Upper lobe of right lung (tissue), 1 donor: ENCODE measurements around the gene GAREM2. TPM values are rescaled to one million over a fixed set of nuclear protein-coding genes. Genes with fewer than 3 reads are reported as not detected.
"Not testable (repeated sequence)": the region's sequence is repeated elsewhere in the genome, so short reads cannot be mapped to it uniquely, and the experiment has no call there.

Source experiments
- ATAC-seq: fragments of 200-7000 bp; cut with Tn5 transposase; one replicate; pipeline ENCODE4 v1.9.1; 2020; ENCODE audit warnings: mild to moderate bottlenecking, moderate library complexity
- DNase-seq: peaks from one replicate; pipeline ENCODE4 v3.0.0-alpha.2; 2020
- H3K27ac ChIP-seq: fragments of 200-600 bp; one replicate; pipeline ENCODE4 v1.8.0; 2022
- H3K27me3 ChIP-seq: fragments of 200-600 bp; one replicate; pipeline ENCODE4 v1.8.0; 2022; ENCODE audit warnings: mild to moderate bottlenecking
- H3K36me3 ChIP-seq: fragments of 200-600 bp; one replicate; pipeline ENCODE4 v1.8.0; 2022
- H3K4me1 ChIP-seq: fragments of 200-600 bp; one replicate; pipeline ENCODE4 v1.8.0; 2022
- H3K4me3 ChIP-seq: fragments of 200-600 bp; one replicate; pipeline ENCODE4 v1.8.0; 2022; ENCODE audit warnings: mild to moderate bottlenecking
- H3K9me3 ChIP-seq: fragments of 200-600 bp; one replicate; pipeline ENCODE4 v1.8.0; 2022
- intact Hi-C: fragments of 100-400 bp; cut with DNase I; formaldehyde crosslinking; loops from one replicate; pipeline ENCODE4 v1.11.0; 2022
- total RNA-seq: library from RNA; stranded (reverse); fragmentation: NEBNext Ultra II Directional; extraction: Animal tissue kit (Norgen Biotek cat#: 25700); gene quantifications from one replicate; pipeline ENCODE4 v1.2.1, GENCODE V29; 2021
- TF ChIP-seq, protein P1 (sequence below): fragments of 200-600 bp; IDR thresholded peaks from one replicate; pipeline ENCODE4 v1.8.0; 2022; ENCODE audit warnings: antibody characterized with exemption
- donor health status: DM: no; HTN: yes; CAD: no; lungs with severe emphysema.

GAREM2 gene
- total RNA-seq, 1 donor from 2014 or later = 1.9 TPM

DNA sequence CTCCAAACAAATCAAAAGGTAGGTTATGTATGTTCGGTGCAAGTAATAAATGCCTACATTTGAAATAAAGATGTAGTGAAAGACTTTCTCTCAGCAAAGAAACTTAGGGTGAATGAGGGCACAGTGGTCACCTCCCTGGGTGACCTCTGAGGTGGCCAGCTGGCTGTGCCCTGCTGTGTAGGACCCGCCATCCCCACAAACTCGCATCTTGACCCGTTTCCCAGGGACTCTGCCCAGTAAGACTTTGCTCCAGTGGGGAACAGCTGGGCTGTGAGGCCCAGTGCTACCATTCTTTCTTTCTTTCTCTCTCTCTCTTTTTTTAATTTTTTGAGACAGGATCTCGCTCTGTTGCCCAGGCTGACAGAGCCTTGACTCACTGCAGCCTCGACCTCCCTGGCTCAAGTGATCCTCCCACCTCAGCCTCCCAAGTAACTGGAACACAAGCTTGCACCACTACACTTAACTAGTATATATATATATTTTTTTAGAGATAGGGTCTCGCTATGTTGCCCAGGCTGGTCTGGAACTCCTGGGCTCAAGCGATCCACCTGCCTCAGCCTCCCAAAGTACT is 8.2 kb upstream of the GAREM2 start:
- H3K4me1 ChIP-seq = no peaks in the 10 kb centered on the region

DNA sequence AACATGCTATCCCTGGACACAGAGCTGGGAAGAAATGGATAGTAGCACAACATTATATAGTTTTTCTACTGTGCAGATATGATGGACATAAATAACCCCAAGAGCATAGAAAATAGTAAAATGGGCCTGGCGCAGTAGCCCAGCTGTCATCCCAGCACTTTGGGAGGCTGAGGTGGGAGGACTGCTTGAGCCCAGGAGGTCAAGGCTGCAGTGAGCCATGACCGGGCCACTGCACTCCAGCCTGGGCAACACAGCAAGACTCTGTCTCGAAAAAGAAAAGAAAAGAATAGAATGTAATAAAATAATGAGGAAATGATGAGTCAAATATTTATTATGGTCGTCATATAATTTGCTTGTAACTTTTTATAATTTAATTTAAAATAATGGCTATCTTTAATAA is 7.5 kb upstream of the GAREM2 start:
- DNase-seq (no peak), ATAC-seq (no peak)
- Histone ChIP-seq H3K9me3 (no peaks in the 10 kb centered on the region), H3K27me3 (no peaks in the 10 kb centered on the region), H3K27ac (no peak overlapping the region), H3K36me3 (no peaks in the 10 kb centered on the region), H3K4me3 (no peak overlapping the region), H3K4me1 (no peaks in the 10 kb centered on the region)
- TF ChIP-seq, protein P1, sequence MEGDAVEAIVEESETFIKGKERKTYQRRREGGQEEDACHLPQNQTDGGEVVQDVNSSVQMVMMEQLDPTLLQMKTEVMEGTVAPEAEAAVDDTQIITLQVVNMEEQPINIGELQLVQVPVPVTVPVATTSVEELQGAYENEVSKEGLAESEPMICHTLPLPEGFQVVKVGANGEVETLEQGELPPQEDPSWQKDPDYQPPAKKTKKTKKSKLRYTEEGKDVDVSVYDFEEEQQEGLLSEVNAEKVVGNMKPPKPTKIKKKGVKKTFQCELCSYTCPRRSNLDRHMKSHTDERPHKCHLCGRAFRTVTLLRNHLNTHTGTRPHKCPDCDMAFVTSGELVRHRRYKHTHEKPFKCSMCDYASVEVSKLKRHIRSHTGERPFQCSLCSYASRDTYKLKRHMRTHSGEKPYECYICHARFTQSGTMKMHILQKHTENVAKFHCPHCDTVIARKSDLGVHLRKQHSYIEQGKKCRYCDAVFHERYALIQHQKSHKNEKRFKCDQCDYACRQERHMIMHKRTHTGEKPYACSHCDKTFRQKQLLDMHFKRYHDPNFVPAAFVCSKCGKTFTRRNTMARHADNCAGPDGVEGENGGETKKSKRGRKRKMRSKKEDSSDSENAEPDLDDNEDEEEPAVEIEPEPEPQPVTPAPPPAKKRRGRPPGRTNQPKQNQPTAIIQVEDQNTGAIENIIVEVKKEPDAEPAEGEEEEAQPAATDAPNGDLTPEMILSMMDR = no peak
- intact Hi-C loops = no loop called here

More for the DNA sequence above, 8.2 kb upstream of the GAREM2 start:
- intact Hi-C loops = no loop called here
- Histone ChIP-seq H3K36me3 (no peaks in the 10 kb centered on the region), H3K27ac (no peak overlapping the region), H3K4me3 (no peak overlapping the region), H3K27me3 (no peaks in the 10 kb centered on the region), H3K9me3 (no peaks in the 10 kb centered on the region)
- TF ChIP-seq, protein P1 = no peak
- DNase-seq (peak; percentile 18), ATAC-seq (no peak)

DNA sequence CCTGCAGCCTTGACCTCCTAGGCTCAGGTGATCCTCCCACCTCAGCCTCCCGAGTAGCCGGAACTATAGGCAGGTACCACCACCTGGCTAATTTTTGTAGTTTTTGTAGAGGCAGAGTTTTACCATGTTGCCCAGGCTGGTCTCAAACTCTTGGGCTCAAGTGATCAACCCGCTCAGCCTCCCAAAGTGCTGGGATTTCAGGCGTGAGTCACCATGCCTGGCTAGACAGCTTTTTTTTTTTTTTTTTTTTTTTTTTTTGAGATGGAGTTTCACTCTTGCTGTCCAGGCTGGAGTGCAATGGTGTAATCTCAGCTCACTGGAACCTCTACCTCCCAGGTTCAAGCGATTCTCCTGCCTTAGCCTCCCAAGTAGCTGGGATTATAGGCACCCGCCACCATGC is 6.3 kb upstream of the GAREM2 start:
- H3K4me1 ChIP-seq, H3K9me3 ChIP-seq, H3K36me3 ChIP-seq, intact Hi-C loops, H3K27me3 ChIP-seq, H3K27ac ChIP-seq, ATAC-seq, H3K4me3 ChIP-seq: not testable (repeated sequence)
- peak; percentile 26 for DNase-seq

DNA sequence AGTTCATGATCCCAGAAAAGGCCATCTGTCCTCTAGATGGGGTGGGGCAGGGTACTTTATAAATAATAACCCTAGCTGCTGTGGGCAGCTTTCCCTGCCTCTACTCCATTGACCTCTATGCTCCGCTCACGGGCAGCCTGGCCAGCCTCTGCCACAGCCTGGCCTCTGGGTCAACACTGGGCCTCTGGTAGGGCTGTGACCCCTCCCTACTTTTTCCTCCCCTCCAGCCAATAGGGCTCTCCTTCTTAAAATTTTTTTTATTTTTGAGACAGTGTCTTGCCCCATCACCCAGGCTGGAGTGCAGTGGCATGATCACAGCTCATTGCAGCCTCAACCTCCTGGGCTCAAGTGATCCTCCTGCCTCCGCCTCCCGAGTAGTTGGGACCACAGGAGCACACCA is 4.1 kb upstream of the GAREM2 start:
- peak; percentile 22 for DNase-seq
- no peak for ATAC-seq
- TF ChIP-seq, protein P1 = no peak
- H3K9me3 ChIP-seq = no peaks in the 10 kb centered on the region
- intact Hi-C loops = no loop called here
- H3K4me3 ChIP-seq = no peak overlapping the region
- H3K27me3 ChIP-seq = peaks cover 17% of the 10 kb centered on the region
- no peak overlapping the region for H3K27ac ChIP-seq
- peaks cover 4% of the 10 kb centered on the region for H3K4me1 ChIP-seq
- no peaks in the 10 kb centered on the region for H3K36me3 ChIP-seq

DNA sequence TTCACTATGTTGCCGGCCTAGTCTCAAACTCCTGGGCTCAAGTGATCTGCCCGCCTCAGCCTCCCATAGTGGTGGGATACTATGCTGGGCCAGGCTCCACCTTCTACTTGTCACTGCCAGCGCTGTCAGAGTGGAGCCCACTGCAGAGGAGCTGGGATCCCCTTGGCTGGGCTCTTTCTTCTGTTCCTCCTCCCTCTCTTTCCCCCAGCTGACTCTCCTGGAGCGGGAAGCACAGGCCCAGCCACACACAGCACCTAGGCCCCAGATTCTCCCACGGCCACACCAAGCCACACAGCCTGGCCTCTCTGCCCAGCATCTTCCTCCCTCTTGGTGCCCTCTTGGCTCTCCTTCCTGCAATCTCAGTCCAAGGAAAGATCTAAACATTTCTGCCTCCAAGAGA is 3.7 kb upstream of the GAREM2 start:
- intact Hi-C loops = no loop called here
- DNase-seq = peak; percentile 45
- Histone ChIP-seq H3K9me3 (no peaks in the 10 kb centered on the region), H3K36me3 (no peaks in the 10 kb centered on the region), H3K4me1 (peaks cover 7% of the 10 kb centered on the region), H3K4me3 (no peak overlapping the region), H3K27ac (no peak overlapping the region), H3K27me3 (peaks cover 21% of the 10 kb centered on the region)
- TF ChIP-seq, protein P1 = no peak
- ATAC-seq = no peak

DNA sequence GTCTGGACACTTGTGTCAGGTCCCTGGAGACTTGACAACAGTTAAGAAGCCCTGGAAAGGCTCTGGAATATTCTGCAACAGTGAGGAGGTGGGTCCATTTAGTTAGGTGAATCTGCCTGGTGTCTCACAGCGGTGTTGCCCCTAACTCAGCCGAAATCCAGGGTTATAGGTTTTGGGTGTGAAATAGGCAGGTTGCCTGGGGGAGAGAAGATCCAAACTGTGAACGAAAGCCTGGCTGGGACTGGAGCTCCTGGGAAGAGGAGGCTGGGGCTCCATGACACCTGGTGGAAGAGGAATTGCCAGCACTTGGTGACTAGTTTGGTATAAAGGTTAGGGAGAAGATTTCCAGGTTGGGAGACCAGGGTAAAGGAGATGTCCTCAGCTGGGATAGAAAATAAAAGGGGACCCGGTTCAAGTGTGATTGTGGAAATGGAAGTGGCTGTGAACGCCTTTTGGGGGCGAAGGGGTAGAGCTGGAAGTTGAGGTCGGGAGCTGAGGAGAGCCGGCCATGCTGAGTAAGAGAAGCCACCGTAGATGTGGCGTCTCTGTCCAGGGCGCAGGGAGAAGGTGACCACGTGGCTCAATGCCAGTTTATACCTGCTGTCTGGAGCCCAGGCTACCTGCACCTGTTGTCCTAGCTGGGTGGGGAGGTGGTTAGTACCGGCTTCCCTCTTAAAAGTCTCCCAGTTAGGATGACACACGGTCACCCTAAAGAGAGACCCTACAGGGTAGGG is 3.0 kb upstream of the GAREM2 start:
- peak; percentile 33 for DNase-seq
- Histone ChIP-seq H3K27ac (no peak overlapping the region), H3K4me1 (peaks cover 7% of the 10 kb centered on the region), H3K9me3 (no peaks in the 10 kb centered on the region), H3K27me3 (peaks cover 27% of the 10 kb centered on the region), H3K4me3 (no peak overlapping the region), H3K36me3 (no peaks in the 10 kb centered on the region)
- no peak for ATAC-seq
- intact Hi-C loops = no loop called here
- TF ChIP-seq, protein P1 = no peak
